OCI-LY1 (cell line): ENCODE data around the gene IQSEC1.

Experiments
- EZH2 ChIP-seq: fragments of 200-600 bp; sonication (generic), shearing (Covaris generic); IDR thresholded peaks from 2 replicates; pipeline ENCODE4 v1.8.0; 2017; ENCODE audit warnings: borderline replicate concordance, mixed run types, mild to moderate bottlenecking, antibody characterized with exemption, low read length, moderate library complexity, mixed read lengths
- TF ChIP-seq, protein P1 (sequence below): fragments of 200-600 bp; sonication (generic), shearing (Covaris generic); IDR thresholded peaks from 2 replicates; pipeline ENCODE4 v1.5.1; 2017; ENCODE audit warnings: mild to moderate bottlenecking, antibody characterized with exemption, low read length, moderate library complexity, mixed read lengths

DNA sequence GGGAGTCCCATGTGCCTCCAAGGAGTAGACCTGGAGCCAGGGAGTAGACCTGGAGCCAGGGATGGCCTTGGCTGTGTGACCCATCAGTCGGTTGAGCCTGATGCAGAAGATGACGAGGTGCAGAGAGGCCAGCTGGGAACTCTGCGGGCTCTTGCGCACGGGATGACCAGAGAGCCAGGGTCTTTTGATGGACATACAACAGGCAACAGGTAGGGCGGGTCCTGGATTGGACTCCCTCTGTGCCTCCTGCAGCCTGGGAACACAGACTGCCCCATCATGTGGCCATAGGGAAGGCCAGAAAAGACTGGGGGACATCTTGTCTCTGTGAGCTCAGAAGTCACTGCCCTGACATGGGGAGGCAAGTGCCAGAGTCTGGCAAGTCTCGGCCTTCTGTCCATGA lies 164.4 kb downstream of the IQSEC1 start:
- TF ChIP-seq, protein P1, sequence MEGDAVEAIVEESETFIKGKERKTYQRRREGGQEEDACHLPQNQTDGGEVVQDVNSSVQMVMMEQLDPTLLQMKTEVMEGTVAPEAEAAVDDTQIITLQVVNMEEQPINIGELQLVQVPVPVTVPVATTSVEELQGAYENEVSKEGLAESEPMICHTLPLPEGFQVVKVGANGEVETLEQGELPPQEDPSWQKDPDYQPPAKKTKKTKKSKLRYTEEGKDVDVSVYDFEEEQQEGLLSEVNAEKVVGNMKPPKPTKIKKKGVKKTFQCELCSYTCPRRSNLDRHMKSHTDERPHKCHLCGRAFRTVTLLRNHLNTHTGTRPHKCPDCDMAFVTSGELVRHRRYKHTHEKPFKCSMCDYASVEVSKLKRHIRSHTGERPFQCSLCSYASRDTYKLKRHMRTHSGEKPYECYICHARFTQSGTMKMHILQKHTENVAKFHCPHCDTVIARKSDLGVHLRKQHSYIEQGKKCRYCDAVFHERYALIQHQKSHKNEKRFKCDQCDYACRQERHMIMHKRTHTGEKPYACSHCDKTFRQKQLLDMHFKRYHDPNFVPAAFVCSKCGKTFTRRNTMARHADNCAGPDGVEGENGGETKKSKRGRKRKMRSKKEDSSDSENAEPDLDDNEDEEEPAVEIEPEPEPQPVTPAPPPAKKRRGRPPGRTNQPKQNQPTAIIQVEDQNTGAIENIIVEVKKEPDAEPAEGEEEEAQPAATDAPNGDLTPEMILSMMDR, result no peak
- no peak for TF ChIP-seq EZH2
